IPS DF 6.9 (cell line): ENCODE results near the gene SUPT3H.
"Not testable (repeated sequence)": the region's sequence is repeated elsewhere in the genome, so short reads cannot be mapped to it uniquely, and the experiment has no call there.

ENCODE experiments used
- DNase-seq: peaks from one replicate; pipeline ENCODE4 v3.0.0-alpha.2; 2013; ENCODE audit warnings: low read depth, low spot score
- H3K27ac ChIP-seq: one replicate; pipeline ENCODE4 v1.5.1; 2013; ENCODE audit warnings: low read length, control low read depth
- H3K27me3 ChIP-seq: 2 replicates; pipeline ENCODE4 v1.6.1; 2013; ENCODE audit warnings: mild to moderate bottlenecking, low read length; ENCODE audit not compliant: control insufficient read depth, insufficient read depth
- H3K36me3 ChIP-seq: 2 replicates; pipeline ENCODE4 v1.6.1; 2013; ENCODE audit warnings: low read length; ENCODE audit not compliant: control insufficient read depth, insufficient read depth
- H3K4me1 ChIP-seq: 2 replicates; pipeline ENCODE4 v1.6.1; 2013; ENCODE audit warnings: low read length; ENCODE audit not compliant: control insufficient read depth, insufficient read depth
- H3K4me3 ChIP-seq: 2 replicates; pipeline ENCODE4 v1.5.1; 2013; ENCODE audit warnings: mild to moderate bottlenecking, low read length
- H3K9me3 ChIP-seq: 2 replicates; pipeline ENCODE4 v1.6.1; 2013; ENCODE audit warnings: low read length, inconsistent platforms; ENCODE audit not compliant: control insufficient read depth, insufficient read depth
- WGBS: extraction: QIAGEN DNeasy Blood & Tissue Kit; methylation state at CpG from one replicate; pipeline ENCODE4 v1.1.7; 2013; ENCODE audit warnings: mixed read lengths, missing lambda C conversion rate; ENCODE audit not compliant: insufficient read length, insufficient coverage; 5-methylcytosine and 5-hydroxymethylcytosine counted together

The SUPT3H gene

GRCh38 chr6:45297320-45297719 is 80.4 kb downstream of the SUPT3H start:
- H3K4me3 ChIP-seq: no peak overlapping the region
- no peaks in the 10 kb centered on the region for H3K27me3 ChIP-seq
- no peak for DNase-seq
- no peaks in the 10 kb centered on the region; the same call in 1 of the 2 replicates for H3K9me3 ChIP-seq
- H3K4me1 ChIP-seq: no peaks in the 10 kb centered on the region
- H3K27ac ChIP-seq: no peak overlapping the region
- no peaks in the 10 kb centered on the region for H3K36me3 ChIP-seq

- H3K27me3 ChIP-seq, H3K4me1 ChIP-seq, H3K9me3 ChIP-seq, H3K36me3 ChIP-seq, DNase-seq, H3K4me3 ChIP-seq, H3K27ac ChIP-seq: not testable (repeated sequence)
- WGBS: no CpG with 5 or more reads among the region's 1 CpG
Observed at GRCh38 chr6:45294065-45294701, 83.6 kb downstream of the SUPT3H start.

DNA sequence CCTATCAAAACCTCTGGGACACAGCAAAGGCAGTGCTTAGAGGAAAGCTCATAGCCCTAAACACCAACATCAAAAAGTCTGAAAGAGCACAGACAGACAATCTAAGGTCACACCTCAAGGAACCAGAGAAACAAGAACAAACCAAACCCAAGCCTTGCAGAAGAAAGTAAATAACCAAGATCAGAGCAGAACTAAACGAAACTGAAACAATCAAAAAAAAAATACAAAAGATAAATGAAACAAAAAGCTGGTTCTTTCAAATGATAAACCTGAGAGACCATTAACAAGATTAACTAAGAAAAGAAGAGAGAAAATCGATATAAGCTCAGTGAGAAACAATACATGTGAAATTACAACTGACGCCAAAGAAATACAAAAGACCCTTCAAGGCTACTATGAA is 84.4 kb downstream of the SUPT3H start:
- Histone ChIP-seq H3K4me1 (no peaks in the 10 kb centered on the region), H3K27ac (no peak overlapping the region), H3K27me3 (no peaks in the 10 kb centered on the region), H3K36me3 (no peaks in the 10 kb centered on the region), H3K4me3 (no peak overlapping the region), H3K9me3 (no peaks in the 10 kb centered on the region; the same call in 1 of the 2 replicates)
- no CpG with 5 or more reads among the region's 3 CpGs for WGBS
- no peak for DNase-seq

GRCh38 chr6:45289751-45290514 is 87.8 kb downstream of the SUPT3H start:
- WGBS: no CpG with 5 or more reads among the region's 5 CpGs
- Histone ChIP-seq H3K27me3 (no peaks in the 10 kb centered on the region), H3K9me3 (no peaks in the 10 kb centered on the region), H3K27ac (no peak overlapping the region), H3K4me3 (no peak overlapping the region), H3K36me3 (no peaks in the 10 kb centered on the region), H3K4me1 (no peaks in the 10 kb centered on the region)
- DNase-seq: no peak

GRCh38 chr6:45286707-45287106 is 91.0 kb downstream of the SUPT3H start:
- not testable (repeated sequence) for H3K27me3 ChIP-seq, H3K36me3 ChIP-seq, H3K27ac ChIP-seq, H3K4me1 ChIP-seq, H3K4me3 ChIP-seq, H3K9me3 ChIP-seq, DNase-seq
- no CpG with 5 or more reads among the region's 3 CpGs for WGBS

DNA sequence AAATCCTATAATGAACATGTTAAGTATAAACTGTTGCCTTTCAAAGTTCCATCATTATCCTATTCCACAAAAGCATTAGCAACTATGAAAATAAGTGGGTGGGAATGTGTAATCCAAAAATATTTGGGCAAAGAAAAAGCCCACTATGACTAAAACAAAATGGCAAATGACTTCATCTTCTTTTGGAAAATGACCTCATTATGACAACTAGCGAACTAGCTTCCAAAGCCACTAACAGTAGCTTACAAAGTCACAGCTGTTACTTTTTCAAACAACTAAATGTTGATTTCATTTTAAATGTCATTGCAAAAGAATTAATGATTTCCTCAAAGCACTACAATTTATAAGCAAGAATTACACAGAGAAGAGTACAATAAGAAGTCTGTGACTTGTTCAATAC is 99.4 kb downstream of the SUPT3H start:
- Histone ChIP-seq H3K36me3 (no peaks in the 10 kb centered on the region), H3K4me3 (no peak overlapping the region), H3K27ac (no peak overlapping the region), H3K4me1 (no peaks in the 10 kb centered on the region; the same call in 1 of the 2 replicates), H3K9me3 (no peaks in the 10 kb centered on the region), H3K27me3 (no peaks in the 10 kb centered on the region)
- no peak for DNase-seq
- no CpG with 5 or more reads among the region's 1 CpG for WGBS

DNA sequence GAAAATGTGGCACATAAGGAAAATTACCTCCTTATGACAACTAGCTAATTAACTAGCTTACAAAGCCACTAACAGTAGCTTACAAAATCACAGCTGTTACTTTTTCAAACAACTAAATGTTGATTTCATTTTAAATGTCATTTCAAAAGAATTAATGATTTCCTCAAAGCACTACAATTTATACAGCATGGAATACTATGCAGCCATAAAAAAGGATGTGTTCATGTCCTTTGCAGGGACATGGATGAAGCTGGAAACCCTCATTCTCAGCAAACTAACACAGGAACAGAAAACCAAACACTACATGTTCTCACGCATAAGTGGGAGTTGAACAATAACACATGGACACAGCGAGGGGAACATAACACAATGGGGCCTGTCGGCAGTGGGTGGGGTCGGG is 100.0 kb downstream of the SUPT3H start:
- not testable (repeated sequence) for H3K36me3 ChIP-seq, H3K27me3 ChIP-seq, H3K27ac ChIP-seq, H3K9me3 ChIP-seq, DNase-seq, H3K4me3 ChIP-seq, H3K4me1 ChIP-seq
- no CpG with 5 or more reads among the region's 4 CpGs for WGBS

DNA sequence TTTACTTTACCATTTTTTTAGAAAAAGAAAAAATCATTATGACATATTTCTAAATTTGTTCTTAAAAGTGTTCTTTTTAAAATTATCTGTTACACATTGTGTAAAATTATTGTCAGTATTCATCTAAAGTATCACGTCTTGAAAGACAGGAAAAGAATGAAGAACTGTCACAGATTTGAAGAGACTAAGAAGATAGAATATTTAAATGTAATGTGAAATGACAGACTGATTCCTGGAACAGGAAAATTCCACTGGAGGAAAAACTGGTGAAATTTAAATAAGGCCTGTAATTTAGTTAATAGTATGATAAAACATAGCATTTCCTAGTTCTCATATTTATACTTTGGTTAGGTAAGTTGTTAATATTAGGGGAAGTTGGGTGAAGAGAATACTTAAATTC is 102.4 kb downstream of the SUPT3H start:
- H3K27me3 ChIP-seq: no peaks in the 10 kb centered on the region
- no peaks in the 10 kb centered on the region for H3K9me3 ChIP-seq
- DNase-seq: no peak
- H3K4me3 ChIP-seq: no peak overlapping the region
- no peak overlapping the region for H3K27ac ChIP-seq
- H3K36me3 ChIP-seq: no peaks in the 10 kb centered on the region
- no peaks in the 10 kb centered on the region; the same call in 1 of the 2 replicates for H3K4me1 ChIP-seq
- no CpG with 5 or more reads among the region's 1 CpG for WGBS

- DNase-seq: no peak
- Histone ChIP-seq H3K27ac (no peak overlapping the region), H3K27me3 (no peaks in the 10 kb centered on the region), H3K4me1 (no peaks in the 10 kb centered on the region), H3K9me3 (no peaks in the 10 kb centered on the region), H3K4me3 (no peak overlapping the region), H3K36me3 (no peaks in the 10 kb centered on the region)
- WGBS: no CpG with 5 or more reads among the region's 2 CpGs
Observed at GRCh38 chr6:45272626-45273025, 105.1 kb downstream of the SUPT3H start.

- no peaks in the 10 kb centered on the region for H3K9me3 ChIP-seq
- no peak overlapping the region for H3K4me3 ChIP-seq
- no peaks in the 10 kb centered on the region for H3K27me3 ChIP-seq
- WGBS: no CpG with 5 or more reads among the region's 2 CpGs
- no peak for DNase-seq
- H3K4me1 ChIP-seq: no peaks in the 10 kb centered on the region
- H3K27ac ChIP-seq: no peak overlapping the region
- no peaks in the 10 kb centered on the region for H3K36me3 ChIP-seq
Observed at GRCh38 chr6:45265246-45265645, 112.5 kb downstream of the SUPT3H start.

GRCh38 chr6:45260696-45261095 is 117.0 kb downstream of the SUPT3H start:
- H3K27me3 ChIP-seq: no peaks in the 10 kb centered on the region
- WGBS: no CpG with 5 or more reads among the region's 3 CpGs
- H3K4me3 ChIP-seq: no peak overlapping the region
- no peak for DNase-seq
- no peaks in the 10 kb centered on the region for H3K9me3 ChIP-seq
- no peak overlapping the region for H3K27ac ChIP-seq
- no peaks in the 10 kb centered on the region for H3K36me3 ChIP-seq
- no peaks in the 10 kb centered on the region for H3K4me1 ChIP-seq
